ENCODE results near the gene NOP14.

DNA sequence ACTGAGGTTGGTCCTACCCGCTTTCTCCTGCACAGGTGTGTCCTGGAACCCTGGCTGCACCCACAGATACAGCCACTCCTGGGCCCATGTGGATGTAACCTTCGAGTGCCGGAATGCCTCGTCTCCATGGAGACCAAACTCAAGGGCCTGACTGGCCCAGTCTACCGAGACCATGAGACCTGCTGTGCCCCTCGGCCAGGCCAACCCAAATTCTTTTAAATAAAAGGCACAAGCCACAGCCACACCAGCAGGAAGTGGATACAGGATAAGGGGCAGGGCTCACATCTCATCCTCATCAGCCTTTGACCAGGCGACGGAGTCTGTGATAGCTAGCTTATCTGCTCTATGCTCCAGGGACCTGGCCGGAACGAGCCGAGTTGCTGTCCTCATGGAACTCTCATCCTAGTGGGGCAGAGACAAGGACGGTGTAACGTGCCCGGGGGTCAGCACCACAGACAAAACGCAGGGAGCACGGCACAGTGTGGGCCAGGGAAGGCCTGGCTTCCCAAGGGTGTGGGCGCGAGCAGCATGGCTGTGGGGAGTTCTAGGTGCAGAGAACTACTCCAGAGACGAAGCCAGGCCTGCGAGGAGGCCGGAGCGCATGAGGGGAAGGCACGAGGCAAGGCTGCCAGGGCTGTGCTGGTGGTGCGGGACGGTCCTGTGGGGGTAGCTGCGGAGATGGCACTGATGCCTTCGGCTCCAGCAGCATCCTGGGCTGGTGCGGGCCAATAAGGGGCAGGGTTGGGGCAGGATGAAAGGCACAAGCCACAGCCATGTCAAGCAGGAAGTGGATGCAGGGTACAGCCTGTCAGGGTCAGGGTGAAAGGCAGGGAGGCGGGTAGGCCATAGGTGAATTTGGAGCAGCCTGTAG, 22.7 kb downstream of the NOP14 start:
- TF ChIP-seq POLR2A (IDR thresholded peaks at IDR 0.05) (no peak), CTCF (IDR thresholded peaks at IDR 0.05) (no peak)

Data from heart left ventricle (tissue), 13 donors.